HUDEP-2 (cell line): ENCODE measurements around the gene CCDC70.

Experiments
- DNase-seq, 76 experiments: peaks; one replicate each; lab custom pipeline; 2025; ENCODE audit not compliant: unreplicated experiment in 76 of 76; lab: John Stamatoyannopoulos, UW

Gene CCDC70

DNA sequence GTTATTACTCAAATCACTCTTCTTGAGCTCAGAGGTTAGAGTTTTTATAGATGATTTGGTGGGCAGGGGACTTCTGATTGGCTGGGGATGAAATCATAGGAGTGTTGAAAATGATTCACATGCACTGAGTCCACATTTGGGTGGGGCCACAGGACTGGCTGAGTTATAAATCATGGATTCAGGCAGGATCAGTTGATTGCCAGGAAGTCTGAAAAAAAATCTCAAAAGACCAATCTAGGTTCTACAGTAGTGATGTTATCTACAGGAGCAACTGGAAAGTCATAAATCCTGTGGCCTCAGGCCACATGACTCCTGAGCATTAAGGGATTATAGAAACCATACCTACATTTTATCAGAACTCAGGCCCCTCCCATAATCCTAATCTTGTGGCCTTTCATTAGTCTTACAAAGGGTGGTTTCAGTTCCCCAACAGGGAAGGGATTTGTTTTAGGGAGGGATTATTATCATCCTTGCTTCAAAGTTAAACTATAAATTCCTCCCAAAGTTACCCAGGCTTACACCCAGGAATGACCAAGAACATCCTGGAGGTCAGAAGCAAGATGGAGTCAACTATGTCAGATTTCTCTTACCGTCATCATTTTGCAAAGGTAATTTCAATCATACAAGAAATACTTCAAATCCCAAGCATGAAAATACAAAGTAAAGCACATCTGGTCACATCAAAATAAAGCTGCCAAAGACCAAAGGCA is 5.6 kb upstream of the CCDC70 start:
- DNase-seq, result no peak

DNA sequence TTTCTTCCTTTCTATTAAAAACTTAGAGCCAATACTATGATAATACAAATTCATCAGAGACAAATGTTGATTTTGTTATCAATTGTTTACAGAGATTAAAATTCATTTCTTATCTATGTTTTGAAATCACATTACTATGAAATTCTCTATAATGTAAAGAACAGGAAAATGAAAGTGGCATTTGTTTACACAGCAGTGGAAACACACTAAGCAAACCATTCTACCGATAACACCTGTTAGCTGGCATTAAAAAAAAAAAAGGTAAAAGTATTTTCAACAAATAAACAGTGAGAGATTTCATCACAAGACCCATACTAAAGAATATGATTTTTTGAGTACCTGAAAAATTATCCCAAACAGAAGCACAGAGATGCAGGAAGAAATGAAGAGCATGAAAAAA is 4.8 kb upstream of the CCDC70 start:
- no peak for DNase-seq

DNA sequence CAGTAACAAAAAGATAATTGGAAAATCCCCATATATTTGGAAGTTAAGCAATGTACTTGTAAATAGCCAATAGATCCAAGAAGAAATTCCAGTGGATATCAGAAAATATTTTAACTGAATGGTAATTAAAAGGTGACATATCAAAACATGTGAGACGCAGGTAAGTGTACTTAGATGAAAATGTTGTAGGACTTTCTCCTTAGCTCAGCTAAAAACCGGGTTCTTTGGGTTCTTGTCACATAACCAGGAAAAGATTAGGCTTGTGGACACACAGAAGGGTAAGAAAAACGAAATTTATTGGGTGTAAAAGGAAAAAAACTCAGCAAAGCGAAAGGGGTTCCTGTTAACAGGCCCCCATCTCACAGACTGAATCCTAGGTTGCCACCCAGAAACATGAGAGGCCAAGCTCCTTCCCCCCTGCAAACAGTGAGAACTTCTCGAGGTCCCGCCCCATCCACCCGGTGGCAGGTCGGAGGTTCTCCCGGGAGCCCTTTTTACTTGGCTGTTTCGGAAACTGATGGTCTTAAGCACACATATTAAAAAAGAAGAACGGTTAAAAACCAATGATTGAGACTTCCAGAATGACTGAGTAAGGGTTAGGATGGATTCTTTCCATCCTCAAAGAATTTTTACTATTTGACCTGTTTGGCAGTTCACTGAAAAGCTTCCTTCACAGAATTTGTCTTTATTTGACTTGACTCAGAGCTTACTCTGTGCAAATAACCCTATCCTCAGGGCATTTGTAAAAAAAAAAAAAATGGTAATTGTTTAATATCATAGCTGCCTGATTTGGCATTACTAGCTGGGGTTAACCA is 3.1 kb upstream of the CCDC70 start:
- no peak for DNase-seq

DNA sequence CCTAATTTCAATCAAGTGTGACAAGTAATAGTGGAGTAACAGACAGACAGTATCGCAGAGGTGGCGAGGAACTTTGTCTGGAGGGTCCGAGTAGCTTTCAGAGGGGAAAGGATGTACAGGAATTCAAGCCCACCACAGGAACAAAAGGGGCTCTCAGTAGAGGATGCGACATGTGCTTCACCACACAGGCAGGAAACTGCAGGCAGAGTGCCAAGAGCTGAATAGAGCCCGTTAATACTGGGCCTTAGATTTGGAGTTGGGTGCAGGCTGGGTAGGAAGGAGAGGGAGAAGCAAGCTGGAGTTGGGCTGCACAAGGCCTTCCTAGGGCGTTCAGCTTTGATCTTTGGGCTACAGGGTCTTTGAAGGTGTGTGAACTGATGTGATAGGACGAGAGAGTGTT is 1.2 kb downstream of the CCDC70 start:
- DNase-seq, result no peak

DNA sequence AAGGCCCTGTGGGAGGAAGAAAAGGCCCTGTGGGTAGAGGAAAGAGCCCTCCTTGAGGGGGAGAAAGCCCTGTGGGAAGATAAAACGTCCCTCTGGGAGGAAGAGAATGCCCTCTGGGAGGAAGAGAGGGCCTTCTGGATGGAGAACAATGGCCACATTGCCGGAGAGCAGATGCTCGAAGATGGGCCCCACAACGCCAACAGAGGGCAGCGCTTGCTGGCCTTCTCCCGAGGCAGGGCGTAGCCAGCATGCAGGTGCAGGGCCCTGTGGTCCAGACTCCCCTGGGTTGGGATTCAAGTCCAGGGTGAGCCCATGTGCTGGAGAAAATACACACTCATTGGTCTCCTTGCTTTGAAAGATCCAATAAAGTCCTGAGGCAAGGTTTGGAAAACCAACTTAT is 4.1 kb downstream of the CCDC70 start:
- DNase-seq, result no peak

DNA sequence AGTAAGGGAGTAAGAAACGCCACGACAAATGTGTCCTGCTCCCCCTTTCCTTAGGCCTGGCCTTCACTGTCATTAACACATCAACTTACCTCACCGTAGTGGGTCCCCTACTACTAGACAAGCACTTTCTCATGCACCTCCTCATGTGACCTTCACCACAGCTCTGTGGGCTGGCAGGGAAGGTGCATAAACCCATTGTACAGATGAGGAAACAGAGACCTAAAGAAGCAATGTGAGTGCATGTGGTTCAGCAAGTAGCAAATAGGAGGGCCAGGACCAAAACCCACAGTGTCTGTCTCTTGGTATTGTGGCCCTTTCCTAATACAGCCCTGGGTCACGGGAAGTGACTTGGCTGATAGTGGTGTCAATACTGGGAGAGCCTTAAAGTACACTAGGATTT is 5.3 kb downstream of the CCDC70 start:
- no peak for DNase-seq

DNA sequence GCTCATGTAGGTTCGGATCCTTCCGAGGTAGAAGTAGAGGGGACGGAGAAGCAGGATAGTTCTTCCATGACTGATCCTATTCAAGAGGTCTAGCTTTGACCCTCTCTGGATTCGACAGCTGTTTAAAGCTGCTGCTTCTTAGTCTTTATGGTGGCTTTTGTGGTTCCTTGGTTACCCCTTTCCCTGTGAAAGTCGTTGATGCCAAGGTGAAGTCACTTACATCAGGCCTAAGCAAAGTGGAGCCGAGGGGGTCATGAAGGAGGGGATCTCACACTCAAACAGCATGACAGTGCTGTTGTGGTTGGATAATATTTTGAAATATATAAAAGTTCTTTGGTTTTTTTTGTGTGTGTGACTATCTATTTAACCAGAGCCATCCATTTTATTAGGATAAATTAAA is 8.1 kb downstream of the CCDC70 start:
- DNase-seq, result no peak

DNA sequence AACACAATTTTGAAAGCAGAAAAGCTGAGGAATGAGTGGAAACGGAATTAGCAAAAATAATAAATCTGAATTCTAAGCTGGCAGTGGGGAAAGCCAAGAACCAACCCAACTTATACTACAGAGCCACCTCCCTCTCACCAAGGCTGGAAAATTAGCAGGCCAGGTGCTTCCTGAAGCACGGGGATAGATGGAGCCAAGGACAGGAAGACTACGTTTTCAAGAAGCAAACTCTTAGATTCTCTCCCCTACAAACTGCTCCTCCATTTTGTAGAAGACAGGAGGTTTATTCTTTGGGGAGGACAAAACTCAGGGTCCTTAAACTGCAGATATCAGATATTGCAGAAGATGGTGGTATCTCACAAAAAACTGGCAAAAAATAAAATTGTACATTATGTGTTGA is 8.8 kb downstream of the CCDC70 start:
- DNase-seq, result no peak

DNA sequence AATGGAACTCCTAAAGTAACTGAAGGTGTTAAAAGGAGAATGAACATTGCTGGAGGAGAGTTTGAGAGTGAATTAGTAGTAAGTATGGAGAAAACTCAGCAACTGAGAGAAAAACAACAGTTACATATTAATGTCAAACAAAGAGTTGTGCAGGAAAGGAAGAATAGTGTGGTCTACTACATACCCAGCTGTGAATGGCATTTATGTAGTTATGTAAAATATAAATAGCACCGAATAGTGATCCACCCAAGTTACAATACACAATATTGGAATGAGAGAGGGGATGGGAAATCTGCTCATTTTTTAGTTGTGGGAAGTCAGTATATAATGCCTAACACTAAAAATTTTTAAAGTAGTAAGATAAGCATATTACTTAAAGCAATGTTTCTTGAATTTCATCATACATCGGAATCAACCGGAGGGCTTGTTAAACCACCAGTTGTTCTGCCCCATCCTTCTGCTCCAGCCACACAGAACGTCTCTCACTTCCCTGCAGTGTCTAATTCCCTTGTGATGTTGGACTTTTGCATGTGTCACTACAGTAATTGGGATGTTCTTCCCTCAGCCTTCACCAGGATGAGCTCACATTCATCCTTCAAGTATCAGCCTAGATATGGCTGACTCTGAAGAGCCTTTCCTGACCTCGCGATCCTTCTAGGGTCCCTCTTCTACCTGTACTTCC is 11.5 kb downstream of the CCDC70 start:
- no peak for DNase-seq

DNA sequence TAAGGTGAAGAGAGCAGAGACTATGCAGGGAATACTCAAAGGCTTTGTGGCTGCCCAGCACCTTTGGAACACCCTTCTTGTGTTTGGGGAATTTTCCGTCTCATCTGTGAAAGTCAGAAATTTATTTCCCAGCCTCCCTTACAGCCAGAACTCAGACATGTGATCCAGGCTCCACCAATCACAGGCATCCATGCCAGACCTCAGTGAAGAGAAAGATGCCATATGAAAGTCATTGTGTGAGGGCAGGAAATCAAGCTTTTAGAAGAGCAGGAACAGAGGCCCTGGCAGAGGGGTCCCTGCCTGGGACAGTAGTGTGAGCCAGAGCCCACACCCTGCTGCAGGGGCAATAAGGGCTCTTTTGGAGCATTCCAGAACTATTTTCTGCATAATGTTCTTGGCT is 12.1 kb downstream of the CCDC70 start:
- no peak for DNase-seq

DNA sequence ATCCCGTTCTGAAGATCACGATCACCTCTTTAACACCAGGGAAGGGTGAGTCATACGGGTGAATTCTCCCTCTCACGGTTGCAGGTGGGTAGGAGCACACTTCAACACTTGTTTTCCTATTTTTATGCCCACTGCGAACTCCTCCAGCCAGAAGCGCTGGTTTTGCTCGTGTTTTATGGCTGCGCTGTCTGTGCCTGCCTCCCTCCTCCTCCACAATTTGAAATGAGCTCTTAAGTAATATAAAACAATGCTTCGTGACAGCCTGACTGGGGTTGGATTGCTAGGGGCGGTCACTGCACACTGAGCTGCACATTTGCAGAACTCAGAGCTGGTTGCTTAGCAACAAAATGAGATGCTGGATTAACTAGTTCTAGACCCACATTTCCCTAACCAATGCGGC is 12.9 kb downstream of the CCDC70 start:
- no peak for DNase-seq

DNA sequence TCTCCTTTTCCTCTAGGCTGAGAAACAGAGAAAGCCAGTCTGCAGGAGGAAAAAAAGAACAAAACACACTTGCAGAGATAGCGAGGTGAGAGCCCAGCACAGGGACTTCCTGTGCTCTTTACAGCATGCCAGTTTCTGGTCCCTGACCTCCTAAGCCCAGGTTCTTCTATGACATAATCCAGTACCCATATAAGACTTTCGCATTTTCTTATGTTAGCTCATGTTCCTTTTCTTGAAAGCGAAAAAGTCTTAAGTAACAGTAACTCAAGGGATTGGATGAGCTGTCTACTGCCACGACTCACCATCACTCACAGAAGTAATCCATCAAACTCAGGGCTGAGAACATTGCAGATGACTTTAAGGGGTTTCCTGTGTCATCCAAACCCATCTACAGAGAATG is 17.4 kb downstream of the CCDC70 start:
- no peak for DNase-seq

DNA sequence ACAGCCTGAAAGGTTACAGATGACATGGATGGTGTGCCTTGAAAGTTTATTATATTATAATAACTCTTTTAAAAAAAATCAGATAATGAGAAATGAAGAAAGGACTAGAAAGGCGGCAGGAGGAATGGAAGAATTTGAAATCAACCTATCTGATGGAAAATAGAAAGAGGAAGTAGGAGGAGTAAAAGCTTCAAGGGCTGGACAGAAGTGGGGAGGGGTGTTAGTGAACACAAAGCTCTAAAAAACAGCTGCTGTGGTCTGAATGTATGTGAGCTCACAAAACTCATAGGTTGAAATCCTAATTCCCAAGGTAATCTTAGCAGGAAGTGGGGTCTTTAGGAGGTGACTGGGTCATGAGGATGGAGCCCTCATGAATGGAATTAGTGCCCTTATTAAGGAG is 19.5 kb downstream of the CCDC70 start:
- no peak for DNase-seq

DNA sequence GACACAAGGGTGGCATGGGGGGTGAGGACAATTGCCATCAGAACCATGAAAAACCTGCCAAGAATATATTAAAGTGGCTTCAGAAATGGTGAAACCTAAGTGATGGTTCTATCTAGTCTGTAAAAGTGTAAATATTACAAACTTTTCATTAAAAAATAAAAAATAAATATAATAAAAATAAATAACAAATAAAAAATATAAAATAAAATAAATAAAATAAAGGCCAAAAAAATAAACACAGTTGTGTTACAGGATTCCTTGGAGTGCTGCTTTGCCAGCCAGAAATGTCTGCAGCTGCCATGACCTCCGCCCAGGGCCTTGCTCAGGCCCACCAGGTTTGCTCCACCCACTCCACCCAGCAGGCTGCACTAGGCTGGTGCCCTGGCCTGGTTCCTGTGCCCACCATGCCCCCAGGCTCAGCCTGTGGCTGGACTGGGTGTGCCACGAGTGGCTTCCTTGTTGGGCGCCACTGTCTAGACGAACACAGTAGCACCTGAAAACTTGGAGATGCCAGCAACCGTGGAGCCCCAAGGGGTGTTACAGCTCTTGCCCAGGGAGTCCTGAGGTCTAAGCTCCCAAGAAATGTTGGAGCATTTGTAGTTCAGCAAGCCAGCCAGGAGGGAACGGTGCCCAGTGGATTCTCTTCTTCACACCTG is 20.9 kb downstream of the CCDC70 start:
- DNase-seq, result no peak

DNA sequence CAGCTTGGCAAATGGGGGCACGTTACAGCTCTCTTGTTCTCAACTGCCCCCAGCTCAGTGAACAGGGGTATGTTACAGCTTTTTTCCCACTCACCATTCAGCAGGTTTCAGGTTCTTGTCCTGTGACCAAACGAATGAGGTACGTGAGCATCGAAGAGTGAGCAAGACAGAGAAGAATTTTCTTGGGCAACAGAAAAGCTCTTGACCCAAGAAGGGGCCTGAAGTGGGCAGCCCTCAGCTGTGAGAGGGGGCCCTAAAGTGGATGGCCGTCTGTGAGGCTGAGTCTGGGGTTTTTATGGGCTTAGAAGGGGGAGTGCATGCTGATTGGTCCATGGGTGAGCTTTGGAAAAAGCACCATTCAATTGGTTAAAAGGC is 21.4 kb downstream of the CCDC70 start:
- DNase-seq, result no peak

DNA sequence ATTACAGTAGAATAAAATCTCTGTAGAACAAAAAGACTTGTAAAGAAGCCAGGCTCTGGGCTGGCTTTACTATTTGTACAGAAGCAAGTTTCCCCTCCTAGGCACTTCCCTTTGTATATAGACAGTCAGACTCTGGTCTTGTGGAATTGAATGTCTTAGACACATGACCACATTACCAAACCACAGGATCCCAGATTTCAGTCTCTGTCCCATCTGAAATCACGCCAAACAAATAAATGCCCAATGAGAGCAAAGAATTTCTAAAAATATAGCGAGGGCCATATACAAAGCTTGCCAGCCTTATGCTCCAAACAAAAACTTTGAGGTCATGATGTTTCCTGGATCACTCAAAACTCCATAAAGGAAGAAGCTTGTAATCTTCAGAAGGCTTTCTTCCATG is 23.9 kb downstream of the CCDC70 start:
- DNase-seq, result no peak

DNA sequence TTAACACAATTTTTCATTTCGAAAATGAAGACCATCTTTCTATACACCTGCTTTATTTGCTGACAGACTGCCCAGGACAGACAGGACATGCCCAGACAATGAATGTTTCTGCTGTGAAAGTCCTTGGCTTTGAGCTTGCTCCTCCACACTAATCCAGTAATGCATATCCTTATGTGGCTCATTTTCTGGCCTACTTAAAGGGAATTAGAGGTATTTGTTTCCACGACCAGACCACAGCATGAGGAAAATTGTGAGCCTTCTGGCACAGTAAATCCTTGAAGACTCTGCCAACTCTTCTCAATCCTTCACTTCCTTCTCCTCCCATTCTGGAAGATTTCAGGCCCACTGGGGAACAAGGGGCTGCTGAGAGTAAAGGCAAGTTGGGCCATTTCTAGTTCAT is 25.7 kb downstream of the CCDC70 start:
- DNase-seq, result no peak

DNA sequence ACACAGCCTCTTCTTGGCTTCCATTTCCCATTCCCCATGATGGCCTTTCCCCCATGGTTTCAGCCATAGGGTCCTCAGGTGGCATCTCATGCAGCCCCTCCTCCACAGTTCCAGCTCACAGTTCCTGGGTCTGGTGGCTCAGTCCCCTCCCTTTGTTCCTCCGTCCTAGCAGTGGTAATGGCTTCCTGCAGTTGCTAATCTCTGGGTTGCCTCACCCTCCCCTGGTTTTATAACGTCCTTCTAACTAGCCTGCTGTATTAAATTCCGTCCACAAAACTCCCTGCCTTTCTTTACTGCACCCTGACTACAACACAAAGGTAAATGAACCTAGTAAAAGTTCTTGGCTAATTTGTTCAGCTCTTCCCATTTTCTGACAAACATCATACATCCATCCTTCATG is 30.9 kb downstream of the CCDC70 start:
- DNase-seq, result no peak

DNA sequence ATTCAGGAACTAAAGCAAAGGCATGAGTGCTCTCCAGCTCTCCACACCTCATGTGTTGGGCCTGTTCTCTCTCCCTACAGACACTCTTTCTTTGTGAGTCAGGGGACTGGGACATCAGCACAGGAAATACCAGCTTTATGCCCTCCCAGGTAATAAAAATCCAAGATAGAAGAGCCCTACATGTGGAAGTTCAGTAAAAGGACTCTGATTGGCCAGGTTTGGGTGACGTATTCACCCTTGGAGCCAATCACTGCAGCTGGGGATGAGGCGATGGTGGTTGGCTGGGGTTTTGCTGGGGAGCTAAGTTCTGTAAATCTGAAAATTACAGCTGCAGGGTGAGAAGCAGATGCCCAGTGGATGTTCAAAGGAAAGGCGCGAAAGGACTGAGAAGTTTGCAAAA is 32.5 kb downstream of the CCDC70 start:
- DNase-seq, result no peak

DNA sequence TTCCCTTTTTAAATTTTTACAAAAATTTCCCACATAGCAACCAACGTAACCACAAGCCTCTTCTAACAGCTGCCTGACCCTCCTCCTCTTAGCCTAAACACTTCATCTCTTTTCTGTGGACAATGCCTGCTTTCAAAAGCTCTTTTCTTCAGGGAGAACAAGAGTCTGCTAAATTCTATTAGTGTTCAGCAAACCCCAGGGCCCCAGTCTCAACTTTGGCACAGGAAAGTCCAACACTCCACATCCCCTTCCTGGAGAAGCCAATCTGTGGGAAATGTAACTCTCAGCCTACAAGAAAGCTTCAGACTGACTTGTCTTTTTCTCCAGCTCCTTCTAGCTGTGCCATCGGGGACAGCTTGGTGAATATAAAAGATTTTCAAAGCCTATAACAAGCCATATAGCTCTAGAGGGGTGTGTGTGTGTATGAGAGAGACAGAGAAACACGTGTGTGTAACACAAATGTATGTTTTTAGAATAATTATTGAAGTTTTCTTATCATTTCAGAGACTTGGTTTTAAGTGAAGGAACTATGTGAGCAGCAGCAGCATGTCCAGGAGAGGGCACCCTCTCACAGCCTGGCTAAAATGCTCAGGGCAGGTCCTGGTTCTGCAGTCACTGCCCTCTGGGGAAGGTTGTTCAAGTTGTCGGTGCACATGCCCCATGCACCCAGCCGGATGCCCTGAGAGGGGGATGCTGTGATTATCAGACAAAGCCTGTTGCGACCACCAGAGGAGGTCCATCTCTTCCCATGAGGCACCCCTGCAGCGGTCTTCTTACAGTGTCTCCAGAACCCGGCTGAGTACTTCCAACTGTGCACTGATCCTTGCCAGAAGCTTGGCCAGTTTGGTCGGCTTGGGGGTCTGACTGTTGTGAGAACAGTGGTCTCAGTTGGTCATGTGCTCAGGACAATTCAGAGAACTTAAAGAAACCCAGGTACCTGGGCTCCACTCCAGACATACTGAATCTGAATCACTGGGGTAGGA is 34.4 kb downstream of the CCDC70 start:
- peak in 62 of 76 experiments; percentile 7 to 82 (median 48) for DNase-seq
